Ascending aorta (tissue), 2 donors: ENCODE data around the gene DNAI1. TPM values are rescaled to one million over a fixed set of nuclear protein-coding genes. Genes with fewer than 3 reads are reported as not detected.

Experiments
- DNase-seq, 2 donors: peaks; one replicate each; pipeline ENCODE4 v3.0.0-alpha.2; 2019; ENCODE audit warnings: low spot score in 2 of 2
- H3K27ac ChIP-seq, 2 donors: fragments of 200-600 bp; sonication (generic); one replicate each; pipeline ENCODE4 v1.5.1; 2016 to 2017; ENCODE audit warnings: mild to moderate bottlenecking in 1 of 2
- H3K27me3 ChIP-seq: fragments of 200-600 bp; sonication (generic); one replicate; pipeline ENCODE4 v1.5.1; 2017
- H3K36me3 ChIP-seq, 2 donors: fragments of 200-600 bp; sonication (generic); one replicate each; pipeline ENCODE4 v1.5.1; 2016
- H3K4me1 ChIP-seq, 2 donors: fragments of 200-600 bp; sonication (generic); one replicate each; pipeline ENCODE4 v1.5.1; 2016 to 2017; ENCODE audit warnings: mild to moderate bottlenecking in 1 of 2
- H3K4me3 ChIP-seq, 2 donors: fragments of 200-600 bp; sonication (generic); one replicate each; pipeline ENCODE4 v1.5.1; 2016 to 2017; ENCODE audit warnings: mild to moderate bottlenecking in 1 of 2
- H3K9me3 ChIP-seq, 2 donors: fragments of 200-600 bp; sonication (generic); one replicate each; pipeline ENCODE4 v1.5.1; 2016
- CTCF ChIP-seq, 3 experiments: fragments of 200-600 bp in 2 of 3; fragments of 450-650 bp in 1 of 3; sonication (generic) in 2 of 3; IDR thresholded peaks; one replicate each; pipeline ENCODE4 v1.5.1; 2016 to 2019; ENCODE audit warnings: antibody characterized with exemption in 3 of 3, mild to moderate bottlenecking in 1 of 3, moderate library complexity in 1 of 3
- intact Hi-C: fragments of 100-400 bp; cut with DNase I; formaldehyde crosslinking; loops from one replicate; pipeline ENCODE4 v1.15.1; 2023
- total RNA-seq: library from RNA; depleted of rRNA; stranded (reverse); fragments of >200 nt; gene quantifications from one replicate; pipeline ENCODE4 v1.1.0, GENCODE V29; 2016

Gene DNAI1
- total RNA-seq, 1 donor from 2014 or later, result not detected

GRCh38 chr9:34451545-34451944 is 7.1 kb upstream of the DNAI1 start:
- no peaks in the 10 kb centered on the region for H3K27me3 ChIP-seq
- intact Hi-C loops, result no loop called here
- DNase-seq, result no peak
- no peak for TF ChIP-seq CTCF (IDR thresholded peaks at IDR 0.05)
- no peak overlapping the region for H3K4me3 ChIP-seq
- no peak overlapping the region for H3K27ac ChIP-seq
- no peaks in the 10 kb centered on the region for H3K9me3 ChIP-seq
- H3K36me3 ChIP-seq, result no peaks in the 10 kb centered on the region
- H3K4me1 ChIP-seq, result peaks cover 0 to 20% of the 10 kb centered on the region in 2 donors

GRCh38 chr9:34452568-34452967 is 6.0 kb upstream of the DNAI1 start:
- no peak overlapping the region for H3K4me3 ChIP-seq
- no peaks in the 10 kb centered on the region for H3K27me3 ChIP-seq
- no peaks in the 10 kb centered on the region for H3K36me3 ChIP-seq
- no peak overlapping the region for H3K27ac ChIP-seq
- no peak for DNase-seq
- no peaks in the 10 kb centered on the region for H3K9me3 ChIP-seq
- H3K4me1 ChIP-seq, result peaks cover 0 to 25% of the 10 kb centered on the region in 2 donors
- intact Hi-C loops, result no loop called here
- TF ChIP-seq CTCF (IDR thresholded peaks at IDR 0.05), result no peak

GRCh38 chr9:34454571-34455065 is 4.0 kb upstream of the DNAI1 start:
- Histone ChIP-seq H3K36me3 (no peaks in the 10 kb centered on the region), H3K27me3 (no peaks in the 10 kb centered on the region), H3K4me3 (no peak overlapping the region), H3K9me3 (no peaks in the 10 kb centered on the region), H3K4me1 (peaks cover 0 to 28% of the 10 kb centered on the region in 2 donors), H3K27ac (no peak overlapping the region)
- no peak for TF ChIP-seq CTCF (IDR thresholded peaks at IDR 0.05)
- intact Hi-C loops, result loop anchor here (5.0 kb wide), 5 partner anchors 158 to 1948 kb away; partner anchors contain the start of genes DCAF12, RNF38, RPP25L and UBAP2
- no peak for DNase-seq

GRCh38 chr9:34456151-34456550 is 2.5 kb upstream of the DNAI1 start:
- peaks cover 0 to 28% of the 10 kb centered on the region in 2 donors for H3K4me1 ChIP-seq
- no peaks in the 10 kb centered on the region for H3K27me3 ChIP-seq
- no peaks in the 10 kb centered on the region for H3K9me3 ChIP-seq
- TF ChIP-seq CTCF (IDR thresholded peaks at IDR 0.05), result no peak
- DNase-seq, result no peak
- no peak overlapping the region for H3K4me3 ChIP-seq
- H3K27ac ChIP-seq, result no peak overlapping the region
- H3K36me3 ChIP-seq, result no peaks in the 10 kb centered on the region
- intact Hi-C loops, result loop anchor here (5.0 kb wide), 5 partner anchors 156 to 1946 kb away; partner anchors contain the start of genes DCAF12, RNF38, RPP25L and UBAP2

- no peaks in the 10 kb centered on the region for H3K9me3 ChIP-seq
- TF ChIP-seq CTCF (IDR thresholded peaks at IDR 0.05), result no peak
- intact Hi-C loops, result loop anchor here (5.0 kb wide), 5 partner anchors 156 to 1946 kb away; partner anchors contain the start of genes DCAF12, RNF38, RPP25L and UBAP2
- no peak for DNase-seq
- peak overlapping the region; percentile 79 to 94 for H3K4me3 ChIP-seq
- H3K4me1 ChIP-seq, result peaks cover 0 to 28% of the 10 kb centered on the region in 2 donors
- no peaks in the 10 kb centered on the region for H3K27me3 ChIP-seq
- peak overlapping the region; percentile 76 to 88 for H3K27ac ChIP-seq
- no peaks in the 10 kb centered on the region for H3K36me3 ChIP-seq
Measured at GRCh38 chr9:34456746-34457145, 1.9 kb upstream of the DNAI1 start.
